Measurements from ENCODE around the gene SHB. TPM values are rescaled to one million over a fixed set of nuclear protein-coding genes. Genes with fewer than 3 reads are reported as not detected.

The SHB gene
- total RNA-seq, 2 donors from 2014 or later: 28.1 to 38.1 TPM

GRCh38 chr9:38092656-38093055 is 23.6 kb upstream of the SHB start:
- 100% methylated on average over 2 of the region's 2 CpGs; no CpG with 5 or more reads in 1 of the 2 experiments for WGBS, 2 experiments (ENCODE audit: insufficient coverage in 1 of 2, insufficient read length in 1 of 2)

DNA sequence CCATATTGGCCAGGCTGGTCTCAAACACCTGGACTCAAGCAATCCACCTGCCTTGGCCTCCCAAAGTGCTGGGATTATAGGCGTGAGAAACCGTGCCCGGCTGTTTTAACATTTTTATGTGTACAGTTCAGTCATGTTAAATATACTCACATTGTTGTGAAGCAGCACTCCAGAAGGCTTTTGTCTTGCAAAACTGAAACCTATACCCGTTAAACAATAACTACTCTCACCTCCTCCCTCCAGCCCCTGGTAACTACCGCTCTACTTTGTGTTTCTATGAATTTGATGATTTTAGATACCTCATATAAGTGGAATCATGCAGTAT is 23.1 kb upstream of the SHB start:
- Histone ChIP-seq H3K9ac (ENCODE audit: extremely low read depth, low read length, poor library complexity, severe bottlenecking) (no peak overlapping the region), H3K36me3 (ENCODE audit: control insufficient read depth, insufficient read depth, low read length) (no peaks in the 10 kb centered on the region), H3K27me3 (ENCODE audit: control insufficient read depth, insufficient read depth, low read length, poor library complexity, severe bottlenecking) (no peaks in the 10 kb centered on the region), H3K9me3 (ENCODE audit: control insufficient read depth, low read length) (no peaks in the 10 kb centered on the region), H3K4me1 (ENCODE audit: control insufficient read depth, insufficient read depth, low read length) (peaks cover 17% of the 10 kb centered on the region), H3K4me3 (ENCODE audit: low read length) (no peak overlapping the region), H3K27ac (ENCODE audit: low read depth, low read length) (no peak overlapping the region)
- DNase-seq: no peak
- Mint-ChIP-seq H3K27ac (peak overlapping the region; percentile 89), H3K27me3 (ENCODE audit: insufficient read depth) (no peaks in the 10 kb centered on the region), H3K9me3 (no peaks in the 10 kb centered on the region), H3K4me1 (peaks cover 54% of the 10 kb centered on the region), H3K4me3 (no peak overlapping the region), H3K36me3 (ENCODE audit: low read depth) (no peaks in the 10 kb centered on the region)
- TF ChIP-seq CTCF (conservative IDR thresholded peaks at IDR 0.05): no peak
- 95 to 97% methylated on average over 3 of the region's 5 CpGs for WGBS, 2 experiments (ENCODE audit: insufficient coverage in 1 of 2, insufficient read length in 1 of 2)

More at GRCh38 chr9:38092656-38093055, 23.6 kb upstream of the SHB start:
- Mint-ChIP-seq H3K9me3 (no peaks in the 10 kb centered on the region), H3K27ac (no peak overlapping the region), H3K4me3 (no peak overlapping the region), H3K4me1 (peaks cover 54% of the 10 kb centered on the region), H3K27me3 (ENCODE audit: insufficient read depth) (no peaks in the 10 kb centered on the region), H3K36me3 (ENCODE audit: low read depth) (no peaks in the 10 kb centered on the region)
- DNase-seq: peak; percentile 2
- H3K9ac ChIP-seq (ENCODE audit: extremely low read depth, low read length, poor library complexity, severe bottlenecking): no peak overlapping the region
- TF ChIP-seq CTCF (conservative IDR thresholded peaks at IDR 0.05): no peak
- H3K27ac ChIP-seq (ENCODE audit: low read depth, low read length): no peak overlapping the region
- no peak overlapping the region for H3K4me3 ChIP-seq (ENCODE audit: low read length)
- no peaks in the 10 kb centered on the region for H3K9me3 ChIP-seq (ENCODE audit: control insufficient read depth, low read length)
- H3K27me3 ChIP-seq (ENCODE audit: control insufficient read depth, insufficient read depth, low read length, poor library complexity, severe bottlenecking): no peaks in the 10 kb centered on the region
- H3K36me3 ChIP-seq (ENCODE audit: control insufficient read depth, insufficient read depth, low read length): no peaks in the 10 kb centered on the region
- H3K4me1 ChIP-seq (ENCODE audit: control insufficient read depth, insufficient read depth, low read length): peaks cover 17% of the 10 kb centered on the region

- H3K27ac ChIP-seq (ENCODE audit: low read depth, low read length): peak overlapping the region; percentile 12
- no peaks in the 10 kb centered on the region for H3K9me3 ChIP-seq (ENCODE audit: control insufficient read depth, low read length)
- H3K36me3 Mint-ChIP-seq (ENCODE audit: low read depth): no peaks in the 10 kb centered on the region
- 76 to 88% methylated on average over 4 to 7 of the region's 7 CpGs for WGBS, 2 experiments (ENCODE audit: insufficient coverage in 1 of 2, insufficient read length in 1 of 2)
- H3K27me3 Mint-ChIP-seq (ENCODE audit: insufficient read depth): no peaks in the 10 kb centered on the region
- peak overlapping the region; percentile 89 for H3K27ac Mint-ChIP-seq
- no peak overlapping the region for H3K4me3 Mint-ChIP-seq
- no peak for TF ChIP-seq CTCF (conservative IDR thresholded peaks at IDR 0.05)
- H3K9me3 Mint-ChIP-seq: no peaks in the 10 kb centered on the region
- peak overlapping the region; percentile 27 for H3K9ac ChIP-seq (ENCODE audit: extremely low read depth, low read length, poor library complexity, severe bottlenecking)
- H3K27me3 ChIP-seq (ENCODE audit: control insufficient read depth, insufficient read depth, low read length, poor library complexity, severe bottlenecking): no peaks in the 10 kb centered on the region
- H3K4me3 ChIP-seq (ENCODE audit: low read length): no peak overlapping the region
- peaks cover 57% of the 10 kb centered on the region for H3K4me1 Mint-ChIP-seq
- H3K4me1 ChIP-seq (ENCODE audit: control insufficient read depth, insufficient read depth, low read length): peaks cover 17% of the 10 kb centered on the region
- DNase-seq: peak; percentile 74
- no peaks in the 10 kb centered on the region for H3K36me3 ChIP-seq (ENCODE audit: control insufficient read depth, insufficient read depth, low read length)
These were observed 22.5 kb upstream of the SHB start for GRCh38 chr9:38091310-38092199.

Data from endodermal cell (in vitro differentiated cells).